MCF 10A (cell line): Measurements from ENCODE around the gene NACC2. TPM values are rescaled to one million over a fixed set of nuclear protein-coding genes. Genes with fewer than 3 reads are reported as not detected.
"Not testable (repeated sequence)": the region's sequence is repeated elsewhere in the genome, so short reads cannot be mapped to it uniquely, and the experiment has no call there.

Experiments used
- BruUV-seq: library from RNA; stranded (reverse); fragments of 400-500 nt; replicated peaks from 2 replicates; lab custom pipeline; 2021; lab: Mats Ljungman, UMichigan
- CTCF ChIA-PET: fragments of 300-600 bp; sonication (Branson Sonifier 250); formaldehyde crosslinking; extraction: SDS; loops from one replicate; lab custom pipeline; 2021; ENCODE audit warnings: antibody characterized with exemption, inconsistent platforms; lab: Yijun Ruan, JAX
- POLR2A ChIA-PET: fragments of 300-600, 350-650 bp; sonication (Branson Sonifier 250); formaldehyde crosslinking; extraction: SDS; loops from one replicate; lab custom pipeline; 2020; ENCODE audit warnings: antibody characterized with exemption, inconsistent platforms; lab: Yijun Ruan, JAX
- DNase-seq: peaks from one replicate; pipeline ENCODE4 v3.0.0-alpha.2; 2018; ENCODE audit not compliant: unreplicated experiment
- H3K27ac Mint-ChIP-seq: one replicate; pipeline ENCODE4 v1.8.0; 2022; ENCODE audit warnings: mild to moderate bottlenecking, low read depth, mixed read lengths; ENCODE audit not compliant: unreplicated experiment
- H3K27me3 Mint-ChIP-seq: one replicate; pipeline ENCODE4 v1.8.0; 2022; ENCODE audit warnings: mixed read lengths; ENCODE audit not compliant: insufficient read depth, unreplicated experiment
- H3K36me3 Mint-ChIP-seq: one replicate; pipeline ENCODE4 v1.8.0; 2022; ENCODE audit warnings: mild to moderate bottlenecking, moderate library complexity, mixed read lengths; ENCODE audit not compliant: insufficient read depth, unreplicated experiment
- H3K4me1 Mint-ChIP-seq: one replicate; pipeline ENCODE4 v1.8.0; 2022; ENCODE audit warnings: mixed read lengths; ENCODE audit not compliant: insufficient read depth, unreplicated experiment
- H3K4me3 Mint-ChIP-seq: one replicate; pipeline ENCODE4 v1.8.0; 2022; ENCODE audit warnings: mild to moderate bottlenecking, moderate library complexity, mixed read lengths; ENCODE audit not compliant: unreplicated experiment
- H3K9me3 Mint-ChIP-seq: one replicate; pipeline ENCODE4 v1.8.0; 2022; ENCODE audit warnings: mixed read lengths; ENCODE audit not compliant: unreplicated experiment
- intact Hi-C: fragments of 100-400 bp; cut with micrococcal nuclease; formaldehyde crosslinking; loops from 2 replicates; pipeline ENCODE4 v1.14.1; 2022
- total RNA-seq: library from RNA; stranded (reverse); gene quantifications from 2 replicates; pipeline ENCODE4 v1.2.3, GENCODE V29; 2022
- TF ChIP-seq, protein P1 (sequence below): fragments of 200-600 bp; IDR thresholded peaks from one replicate; pipeline ENCODE4 v1.8.0; 2022; ENCODE audit warnings: antibody characterized with exemption, mild to moderate bottlenecking; ENCODE audit not compliant: unreplicated experiment

The NACC2 gene
- total RNA-seq, 1 experiment from 2014 or later = 16.5 TPM

DNA sequence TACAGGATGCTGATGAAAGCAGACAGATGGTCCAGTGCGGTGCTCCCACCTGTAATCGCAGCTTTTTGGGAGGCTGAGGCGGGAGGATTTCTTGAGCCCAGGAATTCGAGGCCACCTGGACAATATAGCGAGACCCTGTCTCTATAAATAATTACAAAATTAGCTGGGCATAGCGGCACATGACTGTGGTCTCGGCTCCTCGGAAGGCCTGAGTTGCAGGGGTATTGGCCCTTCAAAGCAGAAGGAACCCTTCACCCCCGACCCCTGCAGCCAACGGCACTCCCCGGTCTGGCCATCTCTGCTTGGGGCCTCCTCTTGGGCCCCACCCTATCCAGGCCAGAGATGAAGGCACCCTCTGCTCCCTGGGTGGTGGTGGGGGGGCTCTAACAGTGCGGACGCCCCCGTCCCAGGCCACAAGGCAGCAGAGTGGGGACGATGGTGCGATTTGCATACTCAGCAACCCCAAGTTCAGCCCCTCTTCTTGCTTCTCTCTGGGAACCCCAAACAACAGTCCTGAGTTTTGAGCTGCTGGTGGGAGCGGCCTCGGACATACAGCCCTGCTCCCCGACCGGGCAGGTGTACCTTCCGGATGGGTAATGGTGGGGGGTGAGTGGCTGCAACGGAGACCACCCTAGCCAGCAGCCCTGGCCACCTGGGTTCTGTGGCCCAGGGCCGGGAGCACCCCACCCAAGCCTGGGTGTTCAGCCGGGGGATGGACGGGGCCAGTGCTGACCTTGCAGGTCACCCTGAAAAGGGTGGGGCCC lies 50.7 kb downstream of the NACC2 start:
- intact Hi-C loops = no loop called here

DNA sequence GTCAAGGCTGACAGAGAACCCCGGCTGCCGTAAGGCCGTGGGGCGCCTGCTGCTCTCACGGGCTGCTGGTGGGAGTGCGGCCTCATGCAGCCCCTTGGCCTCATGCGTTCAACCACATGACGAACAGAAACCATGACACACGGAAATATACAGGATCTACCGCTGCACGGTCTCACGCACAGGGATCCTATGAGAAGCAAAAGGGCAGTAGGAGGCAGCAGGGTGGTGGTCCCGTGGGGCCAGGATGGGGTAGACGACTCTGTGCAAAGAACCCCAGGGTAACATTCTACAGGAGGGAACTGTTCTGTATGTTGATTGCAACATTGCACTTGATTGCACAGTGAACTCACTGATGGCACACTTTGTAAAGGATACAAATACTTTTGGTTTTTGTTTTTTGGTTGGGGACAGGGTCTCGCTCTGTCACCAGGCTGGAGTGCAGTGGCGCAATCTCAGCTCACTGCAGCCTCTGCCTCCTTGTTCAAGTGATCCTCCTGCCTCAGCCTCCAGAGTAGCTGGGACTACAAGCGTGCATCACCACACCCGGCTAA lies 51.6 kb downstream of the NACC2 start:
- H3K36me3 Mint-ChIP-seq = peaks cover 16% of the 10 kb centered on the region
- no peaks in the 10 kb centered on the region for H3K27me3 Mint-ChIP-seq
- H3K4me1 Mint-ChIP-seq = no peaks in the 10 kb centered on the region
- TF ChIP-seq, protein P1, sequence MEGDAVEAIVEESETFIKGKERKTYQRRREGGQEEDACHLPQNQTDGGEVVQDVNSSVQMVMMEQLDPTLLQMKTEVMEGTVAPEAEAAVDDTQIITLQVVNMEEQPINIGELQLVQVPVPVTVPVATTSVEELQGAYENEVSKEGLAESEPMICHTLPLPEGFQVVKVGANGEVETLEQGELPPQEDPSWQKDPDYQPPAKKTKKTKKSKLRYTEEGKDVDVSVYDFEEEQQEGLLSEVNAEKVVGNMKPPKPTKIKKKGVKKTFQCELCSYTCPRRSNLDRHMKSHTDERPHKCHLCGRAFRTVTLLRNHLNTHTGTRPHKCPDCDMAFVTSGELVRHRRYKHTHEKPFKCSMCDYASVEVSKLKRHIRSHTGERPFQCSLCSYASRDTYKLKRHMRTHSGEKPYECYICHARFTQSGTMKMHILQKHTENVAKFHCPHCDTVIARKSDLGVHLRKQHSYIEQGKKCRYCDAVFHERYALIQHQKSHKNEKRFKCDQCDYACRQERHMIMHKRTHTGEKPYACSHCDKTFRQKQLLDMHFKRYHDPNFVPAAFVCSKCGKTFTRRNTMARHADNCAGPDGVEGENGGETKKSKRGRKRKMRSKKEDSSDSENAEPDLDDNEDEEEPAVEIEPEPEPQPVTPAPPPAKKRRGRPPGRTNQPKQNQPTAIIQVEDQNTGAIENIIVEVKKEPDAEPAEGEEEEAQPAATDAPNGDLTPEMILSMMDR = no peak
- H3K9me3 Mint-ChIP-seq = peaks cover 13% of the 10 kb centered on the region
- H3K27ac Mint-ChIP-seq = no peak overlapping the region
- CTCF ChIA-PET = no interaction called here
- no peak overlapping the region for H3K4me3 Mint-ChIP-seq
- BruUV-seq = no TSS peak
- POLR2A ChIA-PET = no interaction called here
- intact Hi-C loops = no loop called here
- DNase-seq = no peak

More for the DNA sequence above, 50.7 kb downstream of the NACC2 start:
- peaks cover 24% of the 10 kb centered on the region for H3K36me3 Mint-ChIP-seq
- H3K4me3 Mint-ChIP-seq = no peak overlapping the region
- no TSS peak for BruUV-seq
- H3K4me1 Mint-ChIP-seq = no peaks in the 10 kb centered on the region
- POLR2A ChIA-PET = no interaction called here
- CTCF ChIA-PET = no interaction called here
- DNase-seq = no peak
- TF ChIP-seq, protein P1 = no peak
- no peaks in the 10 kb centered on the region for H3K27me3 Mint-ChIP-seq
- no peak overlapping the region for H3K27ac Mint-ChIP-seq
- peaks cover 5% of the 10 kb centered on the region for H3K9me3 Mint-ChIP-seq

DNA sequence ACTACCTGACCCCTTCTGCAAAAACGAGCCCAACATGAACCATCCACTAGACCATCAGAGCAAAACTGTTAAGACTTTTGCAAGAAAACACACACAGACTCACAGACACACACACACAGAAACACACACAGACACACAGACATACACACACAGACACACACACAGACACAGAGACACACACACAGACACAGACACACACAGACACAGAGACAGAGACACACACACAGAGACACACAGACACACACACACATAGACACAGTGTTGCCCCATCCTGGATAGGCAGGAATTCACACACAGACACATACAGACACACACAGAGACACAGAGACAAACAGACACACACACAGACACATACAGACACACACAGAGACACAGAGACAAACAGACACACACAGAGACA lies 52.5 kb downstream of the NACC2 start:
- no peaks in the 10 kb centered on the region for H3K4me1 Mint-ChIP-seq
- BruUV-seq = no TSS peak
- DNase-seq = no peak
- no peak overlapping the region for H3K4me3 Mint-ChIP-seq
- H3K9me3 Mint-ChIP-seq = peaks cover 15% of the 10 kb centered on the region
- no peaks in the 10 kb centered on the region for H3K27me3 Mint-ChIP-seq
- intact Hi-C loops = no loop called here
- peaks cover 12% of the 10 kb centered on the region for H3K36me3 Mint-ChIP-seq
- TF ChIP-seq, protein P1 = no peak
- POLR2A ChIA-PET = interaction anchor here (0.6 kb wide), 1 partner anchor 862 kb away, joined by 3 read pairs; no protein-coding TSS in a partner anchor
- no peak overlapping the region for H3K27ac Mint-ChIP-seq
- CTCF ChIA-PET = no interaction called here

DNA sequence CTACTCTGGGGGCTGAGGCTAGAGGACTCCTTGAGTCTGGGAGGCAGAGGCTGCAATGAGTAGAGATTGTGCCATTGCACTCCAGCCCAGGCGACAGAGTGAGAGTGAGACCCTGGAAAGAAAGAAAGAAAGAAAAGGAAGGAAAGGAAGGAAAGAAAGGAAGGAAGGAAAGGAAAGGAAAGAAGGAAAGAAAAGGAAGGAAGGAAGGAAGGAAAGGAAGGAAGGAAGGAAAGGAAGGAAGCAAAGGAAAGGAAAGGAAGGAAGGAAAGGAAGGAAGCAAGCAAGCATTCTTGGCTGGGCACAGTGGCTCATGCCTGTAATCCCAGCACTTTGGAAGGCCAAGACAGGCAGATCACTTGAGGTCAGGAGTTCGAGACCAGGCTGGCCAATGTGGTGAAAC lies 54.2 kb downstream of the NACC2 start:
- POLR2A ChIA-PET, intact Hi-C loops, H3K27ac Mint-ChIP-seq, H3K4me1 Mint-ChIP-seq, H3K4me3 Mint-ChIP-seq, DNase-seq, BruUV-seq, CTCF ChIA-PET, H3K27me3 Mint-ChIP-seq: not testable (repeated sequence)
- Mint-ChIP-seq H3K9me3 (peaks cover 15% of the 10 kb centered on the region), H3K36me3 (peaks cover 20% of the 10 kb centered on the region)
